Stomach (tissue), 9 donors: ENCODE results near the gene NFATC1. TPM values are rescaled to one million over a fixed set of nuclear protein-coding genes. Genes with fewer than 3 reads are reported as not detected.

Experiments
- DNase-seq, 2 donors: peaks; one replicate each; pipeline versions ENCODE4 v3.0.0 to v3.0.0-alpha.2; 2013 to 2019
- H3K27ac ChIP-seq, 5 donors: fragments of 200-600 bp in 4 of 5; sonication (generic) in 4 of 5; one replicate each; pipeline ENCODE4 v1.5.1; 2013 to 2019; ENCODE audit warnings: mild to moderate bottlenecking in 1 of 5, moderate library complexity in 1 of 5
- H3K27me3 ChIP-seq, 3 donors: fragments of 200-600 bp; sonication (generic); one replicate each; pipeline ENCODE4 v1.5.1; 2017 to 2019; ENCODE audit warnings: mixed run types in 1 of 3
- H3K36me3 ChIP-seq, 4 donors: fragments of 200-600 bp; sonication (generic); 1 replicate in 3 of 4; 2 replicates in 1 of 4; pipeline ENCODE4 v1.5.1; 2016 to 2019
- H3K4me1 ChIP-seq, 4 donors: fragments of 200-600 bp; sonication (generic); one replicate each; pipeline ENCODE4 v1.5.1; 2016 to 2019
- H3K4me3 ChIP-seq, 4 donors: fragments of 200-600 bp; sonication (generic) in 3 of 4; one replicate each; pipeline ENCODE4 v1.5.1; 2016 to 2019; ENCODE audit warnings: mild to moderate bottlenecking in 1 of 4
- H3K9me3 ChIP-seq, 4 donors: fragments of 200-600 bp; sonication (generic); one replicate each; pipeline ENCODE4 v1.5.1; 2016 to 2019
- CTCF ChIP-seq, 7 experiments: fragments of 450-650 bp in 4 of 7; fragments of 200-600 bp in 3 of 7; sonication (generic) in 3 of 7; IDR thresholded peaks; one replicate each; pipeline ENCODE4 v1.5.1; 2016 to 2019; ENCODE audit warnings: antibody characterized with exemption in 7 of 7, control low read depth in 2 of 7, mild to moderate bottlenecking in 1 of 7
- EP300 ChIP-seq: sonication (generic); formaldehyde crosslinking; IDR thresholded peaks from one replicate; pipeline ENCODE4 v1.6.1; 2017; ENCODE audit warnings: antibody characterized with exemption
- POLR2A ChIP-seq, 4 donors: fragments of 450-650 bp; IDR thresholded peaks; one replicate each; pipeline ENCODE4 v1.6.1; 2016; ENCODE audit warnings: antibody characterized with exemption in 4 of 4, control low read depth in 2 of 4, mild to moderate bottlenecking in 1 of 4, moderate library complexity in 1 of 4
- POLR2AphosphoS5 ChIP-seq, 3 donors: sonication (generic); formaldehyde crosslinking; IDR thresholded peaks; one replicate each; pipeline ENCODE4 v1.6.1; 2016; ENCODE audit warnings: antibody characterized with exemption in 3 of 3
- WGBS, 5 donors: extraction: QIAGEN DNeasy Blood & Tissue Kit in 3 of 5; methylation state at CpG; one replicate each; pipeline versions ENCODE4 v1.1.5 to v1.1.7; 2013 to 2018; 5-methylcytosine and 5-hydroxymethylcytosine counted together
- intact Hi-C: fragments of 100-400 bp; cut with DNase I; formaldehyde crosslinking; loops from one replicate; pipeline ENCODE4 v1.15.1; 2023; ENCODE audit warnings: low total_unique reads
- polyA plus RNA-seq, 3 donors: library from polyadenylated mRNA; stranded (reverse); fragments of 200-250 nt; gene quantifications; one replicate each; pipeline ENCODE4 v1.2.3, GENCODE V29; 2013
- total RNA-seq, 5 donors: library from RNA; depleted of rRNA; stranded (reverse); fragments of >200 nt; gene quantifications; one replicate each; pipeline versions ENCODE4 v1.1.0 to v1.2.3, GENCODE V29; 2014 to 2016
- donor health status: healthy with polysubstance abuse.
- donor health status: Bipolar disorder and iron deficiency.
- donor health status: healthy.

Gene NFATC1
- total and polyA plus RNA-seq, 8 donors: 2.6 to 14.0 (median 6.1) TPM

GRCh38 chr18:79525556-79526467, 130.1 kb downstream of the NFATC1 start:
- no peak overlapping the region for H3K4me3 ChIP-seq
- H3K36me3 ChIP-seq: peaks cover 0 to 15% (median 7%) of the 10 kb centered on the region in 4 donors

GRCh38 chr18:79526468-79527460, 131.0 kb downstream of the NFATC1 start:
- WGBS, 5 donors: 76 to 85% (median 79%) methylated on average over 37 to 44 of the region's 44 CpGs

More at GRCh38 chr18:79525556-79526467, 130.1 kb downstream of the NFATC1 start:
- peaks cover 0 to 14% (median 0%) of the 10 kb centered on the region in 3 donors for H3K27me3 ChIP-seq
- TF ChIP-seq CTCF (IDR thresholded peaks at IDR 0.05) (no peak), POLR2A (IDR thresholded peaks at IDR 0.05) (no peak), POLR2AphosphoS5 (IDR thresholded peaks at IDR 0.05) (no peak), EP300 (no peak)
- intact Hi-C loops: no loop called here
- no peaks in the 10 kb centered on the region for H3K9me3 ChIP-seq
- DNase-seq: peak; percentile 71 to 75
- H3K4me1 ChIP-seq: peaks cover 6 to 14% (median 10%) of the 10 kb centered on the region in 4 donors
- 62 to 82% (median 64%) methylated on average over 13 to 39 of the region's 39 CpGs for WGBS, 5 donors
- H3K27ac ChIP-seq: no peak overlapping the region

GRCh38 chr18:79527656-79528315, 132.1 kb downstream of the NFATC1 start:
- no peaks in the 10 kb centered on the region for H3K9me3 ChIP-seq
- H3K4me1 ChIP-seq: peaks cover 6 to 22% (median 13%) of the 10 kb centered on the region in 4 donors
- H3K36me3 ChIP-seq: peaks cover 0 to 15% (median 7%) of the 10 kb centered on the region in 4 donors
- peaks cover 0 to 34% (median 0%) of the 10 kb centered on the region in 3 donors for H3K27me3 ChIP-seq
- no peak overlapping the region for H3K27ac ChIP-seq
- WGBS, 5 donors: 88 to 93% (median 92%) methylated on average over 16 of the region's 16 CpGs
- TF ChIP-seq POLR2A (IDR thresholded peaks at IDR 0.05) (no peak), CTCF (IDR thresholded peaks at IDR 0.05) (no peak), POLR2AphosphoS5 (IDR thresholded peaks at IDR 0.05) (no peak), EP300 (no peak)
- peak in 1 of 2 donors; percentile 19 for DNase-seq
- no peak overlapping the region for H3K4me3 ChIP-seq
- intact Hi-C loops: loop anchor here (2.0 kb wide), 1 partner anchor 149 kb away; no protein-coding TSS in a partner anchor

More at GRCh38 chr18:79526468-79527460, 131.0 kb downstream of the NFATC1 start:
- no peak for TF ChIP-seq EP300
- TF ChIP-seq CTCF (IDR thresholded peaks at IDR 0.05): no peak
- TF ChIP-seq POLR2AphosphoS5 (IDR thresholded peaks at IDR 0.05): no peak
- no peak for TF ChIP-seq POLR2A (IDR thresholded peaks at IDR 0.05)
- H3K27ac ChIP-seq: no peak overlapping the region
- H3K4me1 ChIP-seq: peaks cover 6 to 14% (median 10%) of the 10 kb centered on the region in 4 donors
- H3K36me3 ChIP-seq: peaks cover 0 to 15% (median 7%) of the 10 kb centered on the region in 4 donors
- H3K27me3 ChIP-seq: peaks cover 0 to 23% (median 0%) of the 10 kb centered on the region in 3 donors
- intact Hi-C loops: no loop called here
- no peak for DNase-seq
- no peak overlapping the region for H3K4me3 ChIP-seq
- H3K9me3 ChIP-seq: no peaks in the 10 kb centered on the region
